Testis (tissue), 2 donors: Measurements from ENCODE around the gene AIFM1.

Experiments
- CTCF ChIP-seq, 3 experiments: fragments of 450-650 bp in 2 of 3; fragments of 200-600 bp in 1 of 3; sonication (generic) in 1 of 3; IDR thresholded peaks; one replicate each; pipeline ENCODE4 v1.5.1; 2016 to 2019; ENCODE audit warnings: antibody characterized with exemption in 3 of 3, mild to moderate bottlenecking in 2 of 3, moderate library complexity in 1 of 3
- POLR2A ChIP-seq: fragments of 450-650 bp; IDR thresholded peaks from one replicate; pipeline ENCODE4 v1.6.1; 2017; ENCODE audit warnings: antibody characterized with exemption, mild to moderate bottlenecking, moderate library complexity

DNA sequence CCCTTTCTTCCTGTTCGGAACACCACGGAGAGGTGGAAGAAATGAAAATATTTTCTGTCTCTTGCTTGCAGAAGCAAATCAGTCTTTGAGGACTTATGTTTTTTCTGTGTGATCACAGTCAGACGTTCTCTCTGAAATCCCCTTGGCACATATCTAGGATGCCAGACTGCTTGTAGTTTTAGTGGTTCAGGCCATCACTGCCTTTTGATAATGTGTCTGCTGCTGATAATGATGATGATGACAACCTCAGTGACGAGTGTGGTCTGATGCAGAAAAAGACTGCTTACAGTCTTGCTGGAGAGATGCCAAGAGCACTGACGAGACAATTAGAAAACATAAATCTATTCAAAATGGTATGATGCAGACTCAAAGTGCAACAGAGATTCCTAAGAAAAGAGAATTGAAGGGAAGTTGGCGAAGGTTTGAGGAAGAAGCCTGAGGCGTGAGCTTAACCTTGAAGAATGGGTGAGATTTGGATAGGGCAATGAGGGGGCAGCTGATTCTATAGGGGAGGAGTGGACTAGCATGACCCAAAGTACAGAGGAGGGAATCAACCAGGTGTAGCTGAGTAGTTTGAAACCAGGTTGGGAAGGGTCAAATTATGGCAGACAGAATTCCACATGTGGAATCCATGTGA is 14.1 kb upstream of the AIFM1 start:
- TF ChIP-seq CTCF (IDR thresholded peaks at IDR 0.05) (no peak), POLR2A (no peak)
